Kidney tubule cell (primary cell): Measurements from ENCODE around the gene XRCC3.
A peak's percentile ranks its signal among the peaks of the same experiment; 100 is the strongest.

Experiments used
- DNase-seq: peaks from one replicate; pipeline ENCODE4 v3.0.0-alpha.2; 2018; ENCODE audit warnings: low spot score

The XRCC3 gene

GRCh38 chr14:103725739-103726395, 10.6 kb upstream of the XRCC3 start:
- no peak for DNase-seq

- no peak for DNase-seq
These were observed 9.9 kb upstream of the XRCC3 start for GRCh38 chr14:103725001-103725682.

- no peak for DNase-seq
These were observed 8.9 kb upstream of the XRCC3 start for GRCh38 chr14:103724116-103724515.

GRCh38 chr14:103723748-103724081, 8.5 kb upstream of the XRCC3 start:
- DNase-seq, result no peak

GRCh38 chr14:103721334-103722120, 6.3 kb upstream of the XRCC3 start:
- DNase-seq, result peak; percentile 82

GRCh38 chr14:103719751-103720150, 4.5 kb upstream of the XRCC3 start:
- no peak for DNase-seq

- no peak for DNase-seq
These were observed 3.3 kb upstream of the XRCC3 start for GRCh38 chr14:103718572-103718971.

GRCh38 chr14:103716899-103717411, 1.7 kb upstream of the XRCC3 start:
- no peak for DNase-seq

- DNase-seq, result peak; percentile 29
These were observed 995 bp upstream of the XRCC3 start for GRCh38 chr14:103716091-103716801.

GRCh38 chr14:103714063-103714724, 1.1 kb downstream of the XRCC3 start:
- DNase-seq, result no peak

- peak; percentile 48 for DNase-seq
These were observed 1.8 kb downstream of the XRCC3 start for GRCh38 chr14:103713304-103714062.

GRCh38 chr14:103712633-103713247, 2.5 kb downstream of the XRCC3 start:
- DNase-seq, result no peak

GRCh38 chr14:103711516-103712431, 3.5 kb downstream of the XRCC3 start:
- peak; percentile 39 for DNase-seq

- no peak for DNase-seq
These were observed 4.4 kb downstream of the XRCC3 start for GRCh38 chr14:103710771-103711377.

- no peak for DNase-seq
These were observed 5.4 kb downstream of the XRCC3 start for GRCh38 chr14:103709814-103710213.

- DNase-seq, result no peak
These were observed 6.5 kb downstream of the XRCC3 start for GRCh38 chr14:103708750-103709187.

GRCh38 chr14:103707329-103708263, 7.7 kb downstream of the XRCC3 start:
- no peak for DNase-seq
